Endothelial cell of umbilical vein (primary cell): ENCODE data around the gene IL4R. TPM values are rescaled to one million over a fixed set of nuclear protein-coding genes. Genes with fewer than 3 reads are reported as not detected.

Experiments used
- BruUV-seq: library from RNA; stranded (reverse); fragments of 400-500 nt; replicated peaks from 2 replicates; lab custom pipeline; 2021; lab: Mats Ljungman, UMichigan
- CTCF ChIA-PET: fragments of 300-600, 350-600 bp; sonication (Branson Sonifier 250); formaldehyde crosslinking; loops from one replicate; lab custom pipeline; 2021; ENCODE audit warnings: antibody characterized with exemption, inconsistent platforms; lab: Charles Lee
- POLR2A ChIA-PET: fragments of 300-600, 350-600 bp; sonication (Branson Sonifier 250); formaldehyde crosslinking; loops from one replicate; lab custom pipeline; 2021; ENCODE audit warnings: antibody characterized with exemption, inconsistent platforms; lab: Charles Lee
- DNase-seq: peaks from one replicate; pipeline ENCODE4 v3.0.0-alpha.2; 2011; ENCODE audit warnings: low read depth, low spot score
- FAIRE-seq: peaks from 2 replicates; lab custom pipeline; 2011; peaks lifted over from hg19 to GRCh38; lab: Jason Lieb, UNC
- H2AFZ ChIP-seq: 2 replicates; pipeline ENCODE4 v1.6.0; 2012; ENCODE audit warnings: low read depth, low read length, control low read depth, inconsistent platforms
- H3K27ac ChIP-seq: 2 replicates; pipeline ENCODE4 v1.5.1; 2011; ENCODE audit warnings: low read depth, mild to moderate bottlenecking, control low read depth, low read length, moderate library complexity; ENCODE audit not compliant: insufficient read depth
- H3K27me3 ChIP-seq, 2 experiments: 2 replicates each; pipeline versions ENCODE4 v1.6.0 to v1.6.1; 2011; ENCODE audit warnings: low read length in 2 of 2, mixed read lengths in 1 of 2; ENCODE audit not compliant: control insufficient read depth in 2 of 2, insufficient read depth in 2 of 2
- H3K36me3 ChIP-seq, 2 experiments: 2 replicates in 1 of 2; 3 replicates in 1 of 2; pipeline ENCODE4 v1.5.1; 2011; ENCODE audit warnings: low read length in 2 of 2, mild to moderate bottlenecking in 1 of 2, moderate library complexity in 1 of 2; ENCODE audit not compliant: control insufficient read depth in 2 of 2, insufficient read depth in 2 of 2; ENCODE audit errors: extremely low read depth in 1 of 2
- H3K4me1 ChIP-seq: 3 replicates; pipeline ENCODE4 v1.5.1; 2011; ENCODE audit warnings: mild to moderate bottlenecking, low read length; ENCODE audit not compliant: control insufficient read depth, insufficient read depth; ENCODE audit errors: extremely low read depth
- H3K4me2 ChIP-seq: 2 replicates; pipeline ENCODE4 v1.6.1; 2011; ENCODE audit warnings: low read length, control low read depth, mixed read lengths; ENCODE audit not compliant: insufficient read depth
- H3K4me3 ChIP-seq, 3 experiments: fragments of 200-600 bp in 1 of 3; sonication (generic), shearing (Covaris generic) in 1 of 3; replicated peaks in 1 of 3; 2 replicates each; pipeline ENCODE4 v1.5.1; 2011 to 2016; ENCODE audit warnings: control low read depth in 3 of 3, low read length in 3 of 3, mild to moderate bottlenecking in 2 of 3, inconsistent platforms in 1 of 3, low read depth in 1 of 3, moderate library complexity in 1 of 3; ENCODE audit not compliant: insufficient read depth in 1 of 3
- H3K79me2 ChIP-seq: 2 replicates; pipeline ENCODE4 v1.6.0; 2012; ENCODE audit warnings: low read length, inconsistent platforms; ENCODE audit not compliant: control insufficient read depth, insufficient read depth
- H3K9ac ChIP-seq: replicated peaks from 2 replicates; pipeline ENCODE3; 2011; ENCODE audit warnings: low read length, control low read depth; ENCODE audit not compliant: insufficient read depth; ENCODE audit errors: extremely low read depth
- H3K9me1 ChIP-seq: replicated peaks from 3 replicates; pipeline ENCODE4 v1.6.0; 2011; ENCODE audit warnings: mild to moderate bottlenecking, low read length; ENCODE audit not compliant: control insufficient read depth, insufficient read depth; ENCODE audit errors: extremely low read depth
- H3K9me3 ChIP-seq: replicated peaks from 2 replicates; pipeline ENCODE4 v1.5.1; 2012; ENCODE audit warnings: low read length, inconsistent platforms; ENCODE audit not compliant: control insufficient read depth, insufficient read depth
- H4K20me1 ChIP-seq: replicated peaks from 2 replicates; pipeline ENCODE3; 2011; ENCODE audit warnings: mild to moderate bottlenecking, low read length; ENCODE audit not compliant: control insufficient read depth, insufficient read depth; ENCODE audit errors: extremely low read depth
- CTCF ChIP-seq, 2 donors: IDR thresholded peaks; 1 replicate in 1 of 2; 2 replicates in 1 of 2; pipeline ENCODE4 v1.5.1; 2011; ENCODE audit warnings: low read length in 2 of 2, mild to moderate bottlenecking in 2 of 2, moderate library complexity in 2 of 2, control low read depth in 1 of 2, inconsistent platforms in 1 of 2, low read depth in 1 of 2; ENCODE audit not compliant: insufficient read depth in 1 of 2; ENCODE audit errors: extremely low read depth in 1 of 2
- EZH2 ChIP-seq: IDR thresholded peaks from 2 replicates; pipeline ENCODE4 v1.6.1; 2012; ENCODE audit warnings: borderline replicate concordance, low read depth, mild to moderate bottlenecking, moderate library complexity, low read length, inconsistent platforms; ENCODE audit not compliant: severe bottlenecking
- FOS ChIP-seq: IDR thresholded peaks from 2 replicates; pipeline ENCODE4 v1.6.1; 2011; ENCODE audit warnings: mild to moderate bottlenecking, low read length, moderate library complexity, borderline replicate concordance; ENCODE audit not compliant: insufficient read depth
- GATA2 ChIP-seq: IDR thresholded peaks from 2 replicates; pipeline ENCODE4 v1.7.0; 2011; ENCODE audit warnings: low read depth, mild to moderate bottlenecking, moderate library complexity, mixed read lengths, low read length; ENCODE audit not compliant: insufficient read length, insufficient read depth
- JUN ChIP-seq: IDR thresholded peaks from 2 replicates; pipeline ENCODE4 v1.6.1; 2011; ENCODE audit warnings: borderline replicate concordance, low read depth; ENCODE audit not compliant: insufficient read length, insufficient read depth
- MAX ChIP-seq: IDR thresholded peaks from 2 replicates; pipeline ENCODE4 v1.6.1; 2011; ENCODE audit not compliant: insufficient read depth, insufficient read length
- MYC ChIP-seq: IDR thresholded peaks from one replicate; pipeline ENCODE4 v1.6.1; 2011; ENCODE audit warnings: mild to moderate bottlenecking, low read depth, low read length
- POLR2A ChIP-seq: IDR thresholded peaks from 2 replicates; pipeline ENCODE4 v1.6.1; 2012; ENCODE audit warnings: low read depth, mild to moderate bottlenecking, control low read depth, low read length
- POLR2AphosphoS5 ChIP-seq: IDR thresholded peaks from 2 replicates; pipeline ENCODE4 v1.6.1; 2012; ENCODE audit warnings: low read depth, mild to moderate bottlenecking, control low read depth, low read length, moderate library complexity; ENCODE audit not compliant: insufficient read depth
- dilution Hi-C: fragments of 300-500 bp; cut with MboI; formaldehyde crosslinking; loops from one replicate; pipeline ENCODE4 v1.15.0; 2019; ENCODE audit warnings: low sequenced_read_pairs; ENCODE audit not compliant: extremely low pct_ligation_motif_present
- intact Hi-C: fragments of 100-400 bp; cut with micrococcal nuclease; formaldehyde crosslinking; loops from one replicate; pipeline ENCODE4 v1.10.0; 2022
- polyA plus RNA-seq, 4 experiments: library from polyadenylated mRNA; depleted of rRNA in 3 of 4; stranded (reverse) in 3 of 4; unstranded in 1 of 4; fragments of >200 nt; gene quantifications; 2 replicates each; pipeline versions ENCODE4 v1.2.1 to v1.2.3, GENCODE V29; 2011 to 2012; ENCODE audit warnings: missing spikeins in 1 of 4
- total RNA-seq: library from RNA; stranded (reverse); gene quantifications from 2 replicates; pipeline ENCODE4 v1.2.3, GENCODE V29; 2021

Gene IL4R
- total and polyA plus RNA-seq, 2 donors (not counting 3 experiments of a cell fraction or from before 2014, with no cell fraction given): 138 to 139 TPM

- Histone ChIP-seq H4K20me1 (no peaks in the 10 kb centered on the region), H3K9me3 (no peaks in the 10 kb centered on the region), H3K36me3 (peaks cover 3 to 8% of the 10 kb centered on the region in 2 experiments), H3K9ac (no peak overlapping the region), H2AFZ (no peak overlapping the region), H3K27ac (no peak overlapping the region), H3K4me2 (no peak overlapping the region), H3K79me2 (peaks cover 87% of the 10 kb centered on the region), H3K4me3 (no peak overlapping the region), H3K27me3 (no peaks in the 10 kb centered on the region), H3K4me1 (peaks cover 26% of the 10 kb centered on the region), H3K9me1 (no peaks in the 10 kb centered on the region)
- dilution Hi-C loops: no loop called here
- no peak for FAIRE-seq
- no TSS peak for BruUV-seq
- POLR2A ChIA-PET: no interaction called here
- DNase-seq: no peak
- TF ChIP-seq MYC (no peak), POLR2A (no peak), POLR2AphosphoS5 (no peak)
- intact Hi-C loops: no loop called here
- CTCF ChIA-PET: interaction anchor here (1.0 to 3.0 kb wide), 2 partner anchors 45 to 88 kb away, joined by 3 to 26 read pairs; no protein-coding TSS in a partner anchor
Observed at GRCh38 chr16:27322858-27323780, 9.3 kb downstream of the IL4R start.

GRCh38 chr16:27323781-27324561 lies 10.2 kb downstream of the IL4R start:
- Histone ChIP-seq H4K20me1 (no peaks in the 10 kb centered on the region), H3K79me2 (peaks cover 87% of the 10 kb centered on the region), H2AFZ (no peak overlapping the region), H3K9me1 (no peaks in the 10 kb centered on the region), H3K4me2 (no peak overlapping the region), H3K4me3 (no peak overlapping the region), H3K9me3 (no peaks in the 10 kb centered on the region), H3K27ac (no peak overlapping the region), H3K9ac (no peak overlapping the region), H3K4me1 (peaks cover 20% of the 10 kb centered on the region), H3K36me3 (peaks cover 0 to 5% of the 10 kb centered on the region in 2 experiments), H3K27me3 (no peaks in the 10 kb centered on the region)
- CTCF ChIA-PET: interaction anchor here (1.0 kb wide), 1 partner anchor 44 kb away, joined by 3 read pairs; no protein-coding TSS in a partner anchor
- intact Hi-C loops (no loop called here), dilution Hi-C loops (no loop called here)
- DNase-seq (no peak), FAIRE-seq (no peak)
- TF ChIP-seq MYC (no peak), FOS (no peak), POLR2AphosphoS5 (no peak), EZH2 (no peak), MAX (no peak), POLR2A (no peak), GATA2 (no peak), JUN (no peak), CTCF (IDR thresholded peaks at IDR 0.05; ENCODE audit: extremely low read depth in 1 of 2, insufficient read depth in 1 of 2, low read depth in 1 of 2, low read length in 2 of 2) (no peak)
- POLR2A ChIA-PET: no interaction called here
- no TSS peak for BruUV-seq
